Mammary epithelial cell (primary cell): Measurements from ENCODE around the gene BOC.

Source experiments
- CTCF ChIP-seq, 2 donors: IDR thresholded peaks in 1 of 2; conservative IDR thresholded peaks in 1 of 2; 2 replicates each; pipeline ENCODE4 v1.5.1; 2011 to 2012; ENCODE audit warnings: inconsistent platforms in 2 of 2, low read length in 2 of 2, mild to moderate bottlenecking in 2 of 2, control low read depth in 1 of 2, low read depth in 1 of 2; ENCODE audit not compliant: insufficient read depth in 1 of 2; ENCODE audit errors: extremely low read depth in 1 of 2
- EZH2 ChIP-seq: IDR thresholded peaks from 2 replicates; pipeline ENCODE4 v1.6.1; 2012; ENCODE audit warnings: low read length, inconsistent platforms, borderline replicate concordance

DNA sequence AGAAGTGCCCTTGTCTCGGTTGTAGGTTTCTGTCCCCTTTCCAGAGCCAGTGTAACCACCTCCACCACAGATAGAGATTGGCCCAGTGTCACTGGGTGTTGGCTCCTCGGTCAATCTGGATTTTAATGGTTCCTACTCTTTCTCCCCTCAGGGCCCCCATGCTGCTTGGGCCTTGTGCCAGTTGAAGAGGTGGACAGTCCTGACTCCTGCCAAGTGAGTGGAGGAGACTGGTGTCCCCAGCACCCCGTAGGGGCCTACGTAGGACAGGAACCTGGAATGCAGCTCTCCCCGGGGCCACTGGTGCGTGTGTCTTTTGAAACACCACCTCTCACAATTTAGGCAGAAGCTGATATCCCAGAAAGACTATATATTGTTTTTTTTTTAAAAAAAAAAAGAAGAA lies 75.2 kb downstream of the BOC start:
- TF ChIP-seq CTCF (conservative IDR thresholded peaks at IDR 0.05 in 1 of 2, IDR thresholded peaks at IDR 0.05 in 1 of 2; ENCODE audit: extremely low read depth in 1 of 2, insufficient read depth in 1 of 2, low read depth in 1 of 2, low read length in 2 of 2) (no peak), EZH2 (no peak)
